Activated T-cell treated with anti-CD3 and anti-CD28 coated beads for 1 hour (primary cell): ENCODE measurements around the gene HOXC9.

Source experiments
- DNase-seq: peaks from one replicate; pipeline ENCODE4 v3.0.0-alpha.2; 2020; ENCODE audit warnings: low read depth

Gene HOXC9

DNA sequence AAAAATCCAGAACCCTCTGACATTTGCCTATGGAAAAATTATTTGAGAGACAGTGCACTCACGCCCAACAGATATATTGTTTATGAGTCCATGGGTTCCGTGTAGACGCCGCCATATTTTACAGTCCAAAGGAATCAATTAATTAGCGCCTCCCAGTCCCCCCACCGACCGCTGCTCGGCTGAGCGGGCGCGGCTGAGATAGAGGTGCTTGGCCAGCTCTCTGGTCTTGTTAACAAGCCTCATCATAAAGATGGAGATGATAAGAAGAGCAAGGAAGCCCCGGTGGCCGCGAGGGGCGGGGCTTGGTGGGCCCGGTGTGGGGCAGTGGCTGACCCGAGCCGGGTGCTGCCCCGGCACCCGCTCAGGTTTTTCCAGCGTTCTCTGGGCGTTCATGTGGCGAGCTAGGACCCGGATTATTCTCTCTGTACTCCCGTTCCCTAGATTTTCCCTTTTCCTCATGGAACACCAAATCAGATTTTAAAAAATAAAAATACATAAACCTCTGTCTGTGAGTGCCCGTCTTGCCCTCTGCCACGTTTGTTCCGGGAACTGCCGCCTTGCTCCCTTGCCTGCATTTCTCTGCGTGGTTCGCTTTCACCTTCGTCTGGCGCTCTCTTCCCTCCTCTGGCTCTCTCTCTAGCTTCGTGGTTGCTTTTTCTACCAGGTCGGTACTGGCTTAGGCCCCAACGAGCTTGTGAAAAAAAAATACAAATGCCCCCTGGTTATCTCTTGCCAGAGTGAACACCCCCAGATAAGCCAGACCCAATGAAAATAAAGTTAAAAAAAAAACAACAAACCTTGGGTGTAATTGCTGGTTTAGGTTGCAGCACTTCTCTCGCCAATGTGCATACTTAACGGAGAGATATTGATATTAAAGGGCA is 36.3 kb upstream of the HOXC9 start:
- DNase-seq = no peak

GRCh38 chr12:53964315-53964713 is 35.6 kb upstream of the HOXC9 start:
- no peak for DNase-seq

DNA sequence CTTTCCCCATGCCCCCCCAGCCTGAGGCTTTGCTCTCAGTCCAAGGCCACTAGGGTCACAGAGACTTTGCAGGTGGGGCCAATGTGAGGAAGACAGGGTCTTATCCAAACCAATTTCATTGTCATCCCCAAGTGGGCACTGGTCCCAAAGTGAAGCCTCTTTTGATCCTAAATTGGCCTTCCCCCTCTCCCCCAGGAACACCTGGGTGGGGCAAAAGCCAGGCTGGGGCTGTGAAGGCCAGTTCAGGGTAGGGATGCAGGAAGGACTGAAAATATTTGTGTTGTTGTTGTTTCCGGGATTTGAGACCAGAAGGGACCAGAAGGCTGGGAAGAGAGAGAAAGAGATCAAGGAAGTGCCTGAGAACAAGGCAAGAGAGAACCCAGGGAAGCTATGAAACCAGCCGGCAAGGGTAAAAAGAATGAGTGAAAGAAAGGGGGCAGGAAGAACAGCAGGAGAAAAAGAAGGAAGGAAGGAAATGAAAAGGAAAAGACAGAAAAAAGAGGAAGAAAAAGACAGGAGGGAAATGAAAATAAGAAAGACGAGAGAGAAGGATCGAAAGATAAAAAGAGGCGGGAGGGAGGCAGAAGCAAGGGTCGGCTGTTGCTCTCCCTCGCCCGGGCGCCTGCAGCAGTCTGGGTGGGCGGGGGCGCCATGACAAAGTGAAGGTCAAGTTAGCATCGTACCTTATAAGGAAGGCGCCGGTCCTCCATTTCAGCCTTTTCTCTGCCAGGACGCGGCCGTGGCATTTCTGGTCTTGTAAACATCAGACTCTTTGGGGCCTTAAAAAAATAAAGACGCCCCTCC is 34.5 kb upstream of the HOXC9 start:
- no peak for DNase-seq

- no peak for DNase-seq
Measured at GRCh38 chr12:53966085-53966384, 33.9 kb upstream of the HOXC9 start.

GRCh38 chr12:53966385-53967133 is 33.4 kb upstream of the HOXC9 start:
- no peak for DNase-seq

DNA sequence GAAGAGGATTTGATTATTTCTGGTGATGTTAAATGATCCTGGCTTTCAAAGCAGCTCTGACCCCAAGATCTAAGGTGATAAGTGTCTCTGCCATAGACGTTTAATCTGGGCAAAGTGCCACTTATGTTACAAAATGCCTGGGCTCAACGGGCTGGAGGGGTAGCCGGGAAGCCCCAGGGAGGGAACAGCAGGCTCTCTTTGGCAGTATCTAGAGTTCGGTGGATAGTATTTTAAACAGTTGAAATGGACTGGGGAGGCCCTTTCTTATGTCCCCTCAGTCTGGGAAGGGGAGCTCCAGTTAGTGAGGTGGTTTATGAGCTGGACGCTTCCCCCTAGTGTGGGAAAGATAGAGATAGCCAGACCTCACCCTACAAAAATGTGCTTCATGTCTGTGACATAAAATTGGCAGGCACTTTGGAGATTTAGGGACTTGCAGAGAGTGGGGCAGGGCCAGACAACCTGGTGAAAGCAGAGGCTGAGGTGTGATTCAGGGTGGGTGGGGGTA is 32.5 kb upstream of the HOXC9 start:
- no peak for DNase-seq

DNA sequence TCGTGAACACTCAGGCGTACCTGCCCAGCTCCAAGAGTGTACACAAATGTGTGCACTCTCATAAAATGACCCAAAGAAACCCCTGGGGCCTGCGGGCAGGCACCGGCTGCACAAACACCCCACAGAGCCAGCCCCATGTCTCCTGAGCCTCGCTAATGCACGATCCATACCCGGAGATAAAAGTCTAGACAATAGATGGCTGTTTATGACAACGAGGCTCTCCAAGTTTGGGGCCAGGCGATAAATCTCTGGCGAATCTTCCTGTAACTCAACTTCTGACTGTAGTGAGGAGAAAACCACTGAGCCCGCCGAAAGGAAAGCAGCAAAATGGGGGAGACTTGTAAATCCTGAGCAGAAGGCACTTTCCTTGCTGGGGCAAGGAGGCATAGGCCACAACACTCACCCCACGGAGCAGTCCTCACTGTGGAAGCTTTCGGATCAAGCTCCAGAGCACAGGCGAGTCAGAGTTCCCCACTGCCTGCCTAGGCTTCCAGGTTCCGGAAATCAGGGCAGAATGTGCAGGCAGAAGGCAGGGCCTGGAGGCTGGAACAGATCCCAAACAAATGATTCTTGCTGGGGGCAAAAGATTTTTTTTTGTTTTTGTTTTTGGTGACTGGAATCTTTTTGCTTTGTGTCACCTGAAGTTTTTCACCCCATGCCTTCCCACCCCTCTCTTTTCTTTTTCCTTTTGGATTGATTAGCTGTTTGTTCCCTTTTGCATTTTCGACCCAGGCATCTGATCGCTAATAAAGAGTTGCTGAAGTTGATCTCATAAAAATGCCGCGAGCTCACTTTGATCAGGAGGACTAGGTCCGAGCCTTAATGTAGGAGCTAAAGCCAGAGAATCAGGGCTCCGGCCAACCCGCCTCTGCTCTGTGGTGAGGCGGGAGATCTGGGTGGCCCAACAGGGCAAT is 31.5 kb upstream of the HOXC9 start:
- no peak for DNase-seq

- no peak for DNase-seq
Measured at GRCh38 chr12:53969588-53970259, 30.2 kb upstream of the HOXC9 start.

GRCh38 chr12:53970451-53970850 is 29.5 kb upstream of the HOXC9 start:
- no peak for DNase-seq

DNA sequence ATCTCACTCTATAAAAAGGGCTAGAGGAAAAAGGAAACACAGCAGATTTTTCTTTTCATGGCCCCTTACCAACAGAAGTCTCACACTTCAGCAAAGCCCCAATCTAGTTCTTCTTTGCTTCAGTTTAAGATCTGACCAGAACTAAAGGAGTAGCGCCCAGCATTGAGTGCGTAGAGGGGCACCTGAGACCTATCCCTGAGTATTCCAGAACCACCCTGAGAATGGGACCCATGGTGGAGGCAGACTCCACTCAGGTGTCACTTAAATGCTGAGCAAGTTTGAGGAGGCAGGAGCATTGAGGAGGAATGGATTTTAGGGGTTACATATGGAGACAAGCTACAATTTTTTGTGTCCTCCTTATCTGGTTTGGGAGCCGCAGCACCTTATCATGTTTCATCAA is 28.8 kb upstream of the HOXC9 start:
- no peak for DNase-seq

DNA sequence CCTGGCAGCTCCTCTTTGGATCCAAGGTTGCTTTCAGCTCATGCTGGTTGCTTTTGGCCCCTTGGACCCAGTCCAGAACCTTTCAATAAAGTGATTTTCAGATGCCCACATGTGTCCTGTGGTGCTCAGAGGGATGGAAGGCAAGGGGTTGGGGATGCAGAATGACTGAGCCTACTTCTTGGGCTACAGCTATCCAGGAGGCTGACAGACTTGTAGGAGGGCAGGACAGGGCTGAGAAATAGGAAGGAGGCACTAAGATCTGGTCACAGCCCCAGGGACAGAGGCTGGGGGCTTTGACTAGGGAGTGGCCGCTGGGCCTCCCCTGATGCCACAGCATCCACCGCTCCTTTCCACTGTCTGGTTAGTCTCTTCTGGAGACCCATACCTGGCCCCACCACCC is 28.3 kb upstream of the HOXC9 start:
- DNase-seq = no peak

DNA sequence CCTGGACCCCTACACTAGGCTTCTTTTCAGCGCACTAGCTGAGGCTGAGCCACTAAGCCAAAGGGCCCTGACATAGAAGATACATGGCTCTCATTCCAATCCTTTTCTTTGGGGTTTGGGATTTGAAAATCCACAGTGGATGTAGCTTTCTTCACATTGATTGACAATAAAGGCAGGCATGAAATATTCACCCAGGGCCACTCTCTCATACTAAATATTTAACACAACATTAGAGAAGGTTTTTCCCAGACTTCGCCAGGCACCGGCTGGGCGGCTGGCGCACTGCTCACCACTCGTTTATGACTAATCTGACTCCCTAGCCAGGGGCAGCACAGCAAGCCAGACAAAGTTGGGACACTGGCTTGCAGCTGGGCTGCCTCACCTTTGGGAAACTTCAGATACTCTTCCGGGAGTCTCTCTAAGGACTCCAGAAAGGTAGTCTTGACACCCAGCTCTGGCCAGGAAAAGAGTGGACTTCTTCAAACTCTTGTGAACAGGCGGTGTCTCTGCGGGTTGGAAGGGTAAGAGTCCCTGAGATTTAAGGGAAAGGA is 27.7 kb upstream of the HOXC9 start:
- no peak for DNase-seq

GRCh38 chr12:53972722-53973235 is 27.2 kb upstream of the HOXC9 start, which contains the start of gene HOXC11:
Gene HOXC11, plus strand, starts transcription at chr12:53973126. Its CDS starts 116 bp downstream, at chr12:53973242.
- DNase-seq = no peak

- DNase-seq = no peak
Measured at GRCh38 chr12:53973236-53974042, 26.5 kb upstream of the HOXC9 start.

GRCh38 chr12:53974084-53975063 is 25.6 kb upstream of the HOXC9 start, which contains the start of gene HOTAIR:
Gene HOTAIR, minus strand, starts transcription at chr12:53974954.
- DNase-seq = no peak

GRCh38 chr12:53975064-53975471 is 24.9 kb upstream of the HOXC9 start:
- DNase-seq = no peak

- DNase-seq = no peak
Measured at GRCh38 chr12:53975479-53976152, 24.3 kb upstream of the HOXC9 start.
